Stomach (tissue), 4 donors: ENCODE results near the gene MICAL2.

Source experiments
- CTCF ChIP-seq, 7 experiments: fragments of 450-650 bp in 4 of 7; fragments of 200-600 bp in 3 of 7; sonication (generic) in 3 of 7; IDR thresholded peaks; one replicate each; pipeline ENCODE4 v1.5.1; 2016 to 2019; ENCODE audit warnings: antibody characterized with exemption in 7 of 7, control low read depth in 2 of 7, mild to moderate bottlenecking in 1 of 7
- POLR2A ChIP-seq, 4 donors: fragments of 450-650 bp; IDR thresholded peaks; one replicate each; pipeline ENCODE4 v1.6.1; 2016; ENCODE audit warnings: antibody characterized with exemption in 4 of 4, control low read depth in 2 of 4, mild to moderate bottlenecking in 1 of 4, moderate library complexity in 1 of 4
- POLR2AphosphoS5 ChIP-seq, 3 donors: sonication (generic); formaldehyde crosslinking; IDR thresholded peaks; one replicate each; pipeline ENCODE4 v1.6.1; 2016; ENCODE audit warnings: antibody characterized with exemption in 3 of 3

GRCh38 chr11:12266132-12266531, 155.7 kb downstream of the MICAL2 start:
- TF ChIP-seq CTCF (IDR thresholded peaks at IDR 0.05) (no peak), POLR2A (IDR thresholded peaks at IDR 0.05) (no peak), POLR2AphosphoS5 (IDR thresholded peaks at IDR 0.05) (no peak)
